Measurements from ENCODE around the gene RPH3AL. TPM values are rescaled to one million over a fixed set of nuclear protein-coding genes. Genes with fewer than 3 reads are reported as not detected.
A peak's percentile ranks its signal among the peaks of the same experiment; 100 is the strongest.

RPH3AL gene
- total RNA-seq, 1 donor from 2014 or later: 44.2 TPM

- intact Hi-C loops (cut with DNase I): no loop called here
- Histone ChIP-seq H3K4me1 (no peaks in the 10 kb centered on the region), H3K27me3 (no peaks in the 10 kb centered on the region), H3K36me3 (no peaks in the 10 kb centered on the region), H3K9me3 (no peaks in the 10 kb centered on the region), H3K4me3 (no peak overlapping the region), H3K27ac (no peak overlapping the region)
- DNase-seq (ENCODE audit: low spot score in 2 of 2): peak in 1 of 2 donors; percentile 38
- no peak for TF ChIP-seq CTCF (IDR thresholded peaks at IDR 0.05)
These were observed 66.7 kb downstream of the RPH3AL start for GRCh38 chr17:285751-286422.

- intact Hi-C loops (cut with DNase I): no loop called here
- no peaks in the 10 kb centered on the region for H3K4me1 ChIP-seq
These were observed 67.8 kb downstream of the RPH3AL start for GRCh38 chr17:284676-285355.

GRCh38 chr17:283911-284675 is 68.5 kb downstream of the RPH3AL start:
- no peaks in the 10 kb centered on the region for H3K27me3 ChIP-seq
- no peak overlapping the region for H3K27ac ChIP-seq
- TF ChIP-seq CTCF (IDR thresholded peaks at IDR 0.05): no peak
- no peaks in the 10 kb centered on the region for H3K4me1 ChIP-seq
- no peaks in the 10 kb centered on the region for H3K36me3 ChIP-seq
- DNase-seq (ENCODE audit: low spot score in 2 of 2): peak in 1 of 2 donors; percentile 46
- intact Hi-C loops (cut with DNase I): no loop called here
- no peaks in the 10 kb centered on the region for H3K9me3 ChIP-seq
- H3K4me3 ChIP-seq: no peak overlapping the region

More at GRCh38 chr17:284676-285355, 67.8 kb downstream of the RPH3AL start:
- Histone ChIP-seq H3K36me3 (no peaks in the 10 kb centered on the region), H3K27ac (no peak overlapping the region), H3K27me3 (no peaks in the 10 kb centered on the region), H3K4me3 (no peak overlapping the region), H3K9me3 (no peaks in the 10 kb centered on the region)
- TF ChIP-seq CTCF (IDR thresholded peaks at IDR 0.05): no peak
- peak in 1 of 2 donors; percentile 46 for DNase-seq (ENCODE audit: low spot score in 2 of 2)

GRCh38 chr17:282912-283882 is 69.4 kb downstream of the RPH3AL start:
- Histone ChIP-seq H3K4me1 (no peaks in the 10 kb centered on the region), H3K27me3 (no peaks in the 10 kb centered on the region), H3K4me3 (no peak overlapping the region), H3K36me3 (no peaks in the 10 kb centered on the region), H3K27ac (no peak overlapping the region), H3K9me3 (no peaks in the 10 kb centered on the region)
- intact Hi-C loops (cut with DNase I): no loop called here
- peak in 1 of 2 donors; percentile 52 for DNase-seq (ENCODE audit: low spot score in 2 of 2)
- no peak for TF ChIP-seq CTCF (IDR thresholded peaks at IDR 0.05)

Measured in ascending aorta (tissue), 2 donors.